PC-3 (cell line): Measurements from ENCODE around the gene NELFB.

Experiments used
- EZH2 ChIP-seq: fragments of 300-600 bp; sonication (generic); IDR thresholded peaks from one replicate; pipeline ENCODE4 v1.6.1; 2017; ENCODE audit warnings: antibody characterized with exemption, mild to moderate bottlenecking, low read length; ENCODE audit not compliant: unreplicated experiment
- TF ChIP-seq, protein P1 (sequence below): fragments of 300-600 bp; sonication (generic); conservative IDR thresholded peaks from 2 replicates; pipeline ENCODE4 v1.5.1; 2017; ENCODE audit warnings: antibody characterized with exemption, low read depth, mild to moderate bottlenecking, low read length

DNA sequence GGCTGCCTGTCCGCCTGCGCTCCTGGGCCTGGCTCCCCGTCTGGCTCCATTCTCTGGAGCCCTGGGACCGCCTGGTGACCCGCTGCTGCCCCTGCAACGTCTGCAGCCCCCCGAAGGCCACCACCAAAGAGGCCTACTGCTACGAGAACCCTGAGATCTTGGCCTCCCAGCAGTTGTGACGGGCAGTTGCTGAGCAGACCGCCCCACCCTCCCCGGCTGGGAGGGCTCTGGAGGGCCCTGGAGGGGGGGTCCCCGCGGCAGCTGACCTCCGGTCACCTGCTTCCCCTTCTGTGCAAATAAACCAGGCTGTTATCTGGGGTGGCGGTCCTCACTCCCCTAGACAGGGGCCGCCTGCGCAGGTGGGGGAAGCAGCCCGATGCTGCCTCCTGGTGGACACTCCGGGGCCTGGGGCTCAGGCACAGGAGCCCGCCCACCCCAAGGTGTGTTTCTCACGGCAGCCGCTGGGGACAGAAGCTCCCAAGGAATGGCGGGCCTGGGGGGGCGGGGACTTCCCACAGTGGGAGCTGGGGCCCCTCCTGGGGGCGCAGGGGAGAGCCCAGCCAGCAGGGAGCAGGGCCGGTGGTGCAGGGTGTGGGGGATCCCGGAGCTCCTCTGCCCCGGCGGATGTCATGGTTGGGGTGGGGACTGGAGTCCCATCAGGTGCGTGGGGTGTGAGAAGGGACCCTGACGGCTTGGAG lies 18.7 kb upstream of the NELFB start:
- TF ChIP-seq, protein P1, sequence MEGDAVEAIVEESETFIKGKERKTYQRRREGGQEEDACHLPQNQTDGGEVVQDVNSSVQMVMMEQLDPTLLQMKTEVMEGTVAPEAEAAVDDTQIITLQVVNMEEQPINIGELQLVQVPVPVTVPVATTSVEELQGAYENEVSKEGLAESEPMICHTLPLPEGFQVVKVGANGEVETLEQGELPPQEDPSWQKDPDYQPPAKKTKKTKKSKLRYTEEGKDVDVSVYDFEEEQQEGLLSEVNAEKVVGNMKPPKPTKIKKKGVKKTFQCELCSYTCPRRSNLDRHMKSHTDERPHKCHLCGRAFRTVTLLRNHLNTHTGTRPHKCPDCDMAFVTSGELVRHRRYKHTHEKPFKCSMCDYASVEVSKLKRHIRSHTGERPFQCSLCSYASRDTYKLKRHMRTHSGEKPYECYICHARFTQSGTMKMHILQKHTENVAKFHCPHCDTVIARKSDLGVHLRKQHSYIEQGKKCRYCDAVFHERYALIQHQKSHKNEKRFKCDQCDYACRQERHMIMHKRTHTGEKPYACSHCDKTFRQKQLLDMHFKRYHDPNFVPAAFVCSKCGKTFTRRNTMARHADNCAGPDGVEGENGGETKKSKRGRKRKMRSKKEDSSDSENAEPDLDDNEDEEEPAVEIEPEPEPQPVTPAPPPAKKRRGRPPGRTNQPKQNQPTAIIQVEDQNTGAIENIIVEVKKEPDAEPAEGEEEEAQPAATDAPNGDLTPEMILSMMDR: peak; percentile 92
- TF ChIP-seq EZH2: no peak
